Transverse colon (tissue), 3 donors: Measurements from ENCODE around the gene PTPRF.

Experiments used
- CTCF ChIP-seq, 5 experiments: fragments of 200-600 bp in 3 of 5; fragments of 450-650 bp in 2 of 5; sonication (generic) in 3 of 5; IDR thresholded peaks; 1 replicate in 2 of 5; 2 replicates in 3 of 5; pipeline ENCODE4 v1.5.1; 2016 to 2017; ENCODE audit warnings: antibody characterized with exemption in 5 of 5, inconsistent platforms in 3 of 5, mild to moderate bottlenecking in 2 of 5, moderate library complexity in 1 of 5
- POLR2A ChIP-seq: fragments of 450-650 bp; IDR thresholded peaks from one replicate; pipeline ENCODE4 v1.6.1; 2016; ENCODE audit warnings: antibody characterized with exemption, mild to moderate bottlenecking, moderate library complexity

- no peak for TF ChIP-seq CTCF (IDR thresholded peaks at IDR 0.05)
- TF ChIP-seq POLR2A, result peak; percentile 60
These were observed 27.1 kb downstream of the PTPRF start for GRCh38 chr1:43557744-43558245.
